GM23338 (cell line): ENCODE measurements around the gene AGPAT4. TPM values are rescaled to one million over a fixed set of nuclear protein-coding genes. Genes with fewer than 3 reads are reported as not detected.

Experiments used
- ATAC-seq: fragments of 200-7000 bp; cut with Tn5 transposase; 3 replicates; pipeline ENCODE4 v1.9.1; 2020
- DNase-seq: peaks from one replicate; pipeline ENCODE4 v3.0.0-alpha.2; 2015; ENCODE audit warnings: low spot score
- H2AFZ ChIP-seq: fragments of 200-600 bp; sonication (generic); 2 replicates; pipeline ENCODE4 v1.8.0; 2016; ENCODE audit warnings: antibody characterized with exemption, mild to moderate bottlenecking, moderate library complexity
- H3F3A ChIP-seq: fragments of 200-600 bp; sonication (generic); replicated peaks from 2 replicates; pipeline ENCODE4 v1.8.0; 2017; ENCODE audit warnings: antibody characterized with exemption, mixed run types, low read depth
- H3K27ac ChIP-seq: fragments of 200-600 bp; sonication (generic); 2 replicates; pipeline ENCODE4 v1.6.1; 2016; ENCODE audit warnings: low read depth
- H3K27me3 ChIP-seq: fragments of 200-600 bp; sonication (generic); 2 replicates; pipeline ENCODE4 v1.8.0; 2016; ENCODE audit warnings: mild to moderate bottlenecking, mixed run types, moderate library complexity; ENCODE audit not compliant: insufficient read depth
- H3K36me3 ChIP-seq: fragments of 200-600 bp; sonication (generic); 2 replicates; pipeline ENCODE4 v1.8.0; 2016; ENCODE audit warnings: mild to moderate bottlenecking; ENCODE audit not compliant: insufficient read depth
- H3K4me1 ChIP-seq: fragments of 200-600 bp; sonication (generic); 2 replicates; pipeline ENCODE4 v1.8.0; 2016; ENCODE audit warnings: mild to moderate bottlenecking, moderate library complexity; ENCODE audit not compliant: insufficient read depth
- H3K4me2 ChIP-seq: fragments of 200-600 bp; sonication (generic); 2 replicates; pipeline ENCODE4 v1.7.1; 2017; ENCODE audit warnings: mixed run types
- H3K4me3 ChIP-seq: fragments of 200-600 bp; sonication (generic); 2 replicates; pipeline ENCODE4 v1.6.1; 2016; ENCODE audit warnings: mixed run types
- H3K79me2 ChIP-seq: fragments of 200-600 bp; sonication (generic); replicated peaks from 2 replicates; pipeline ENCODE4 v1.8.0; 2017; ENCODE audit warnings: mild to moderate bottlenecking; ENCODE audit not compliant: insufficient read depth
- H3K9me2 ChIP-seq: fragments of 200-600 bp; sonication (generic); 2 replicates; pipeline ENCODE4 v1.8.0; 2017; ENCODE audit not compliant: insufficient read depth
- H4K20me1 ChIP-seq: fragments of 200-600 bp; sonication (generic); replicated peaks from 2 replicates; pipeline ENCODE4 v1.8.0; 2017; ENCODE audit warnings: mild to moderate bottlenecking; ENCODE audit not compliant: insufficient read depth
- H3K27ac Mint-ChIP-seq: 2 replicates; pipeline ENCODE4 v1.8.0; 2020; ENCODE audit warnings: inconsistent platforms, mild to moderate bottlenecking, moderate library complexity, mixed read lengths
- H3K27me3 Mint-ChIP-seq: 3 replicates; pipeline ENCODE4 v1.8.0; 2022; ENCODE audit warnings: low read depth, mild to moderate bottlenecking, moderate library complexity, mixed read lengths, inconsistent platforms; ENCODE audit not compliant: insufficient read depth, poor library complexity
- H3K36me3 Mint-ChIP-seq: 3 replicates; pipeline ENCODE4 v1.8.0; 2021; ENCODE audit warnings: low read depth, mild to moderate bottlenecking, inconsistent platforms, moderate library complexity, mixed read lengths
- H3K4me1 Mint-ChIP-seq: 3 replicates; pipeline ENCODE4 v1.8.0; 2020; ENCODE audit warnings: mild to moderate bottlenecking, inconsistent platforms, mixed read lengths
- H3K4me3 Mint-ChIP-seq: 3 replicates; pipeline ENCODE4 v1.8.0; 2021; ENCODE audit warnings: moderate library complexity, mild to moderate bottlenecking, inconsistent platforms, mixed read lengths
- H3K9me3 Mint-ChIP-seq: 3 replicates; pipeline ENCODE4 v1.8.0; 2020; ENCODE audit warnings: moderate library complexity, mild to moderate bottlenecking, inconsistent platforms, mixed read lengths
- CREB1 ChIP-seq: fragments of 250-450 bp; sonication (Bioruptor Pico); IDR thresholded peaks from 2 replicates; pipeline ENCODE4 v1.5.0; 2020; ENCODE audit warnings: low read depth, mild to moderate bottlenecking, moderate library complexity
- ETS1 ChIP-seq: IDR thresholded peaks from 2 replicates; pipeline ENCODE4 v1.6.1; 2016; ENCODE audit warnings: antibody characterized with exemption
- EZH2 ChIP-seq: fragments of 200-600 bp; sonication (generic); IDR thresholded peaks from one replicate; pipeline ENCODE4 v1.8.0; 2017; ENCODE audit warnings: antibody characterized with exemption, mild to moderate bottlenecking, low read depth; ENCODE audit not compliant: unreplicated experiment
- EZH2phosphoT487 ChIP-seq: fragments of 200-600 bp; sonication (generic); IDR thresholded peaks from one replicate; pipeline ENCODE4 v1.8.1; 2018; ENCODE audit warnings: antibody characterized with exemption; ENCODE audit not compliant: unreplicated experiment
- JUNB ChIP-seq: IDR thresholded peaks from one replicate; pipeline ENCODE4 v1.6.1; 2016; ENCODE audit warnings: antibody characterized with exemption; ENCODE audit not compliant: unreplicated experiment
- NANOG ChIP-seq: IDR thresholded peaks from 2 replicates; pipeline ENCODE4 v1.6.1; 2016; ENCODE audit warnings: antibody characterized with exemption, borderline replicate concordance
- POLR2AphosphoS5 ChIP-seq: IDR thresholded peaks from 2 replicates; pipeline ENCODE4 v1.6.1; 2016; ENCODE audit warnings: antibody characterized with exemption, low read depth
- STAT1 ChIP-seq: IDR thresholded peaks from one replicate; pipeline ENCODE4 v1.6.1; 2016; ENCODE audit warnings: antibody characterized with exemption; ENCODE audit not compliant: unreplicated experiment
- ZNF114 ChIP-seq: fragments of 250-450 bp; sonication (Bioruptor Pico); IDR thresholded peaks from 2 replicates; pipeline ENCODE4 v1.5.0; 2020; ENCODE audit warnings: mild to moderate bottlenecking, moderate library complexity
- ZNF462 ChIP-seq: fragments of 250-450 bp; sonication (Bioruptor Pico); IDR thresholded peaks from 2 replicates; pipeline ENCODE4 v1.5.0; 2020; ENCODE audit warnings: mild to moderate bottlenecking, moderate library complexity
- polyA plus RNA-seq: library from polyadenylated mRNA; unstranded; fragments of >200 nt; fragmentation: Nextera tagmentation; extraction: Ambion mirVana; gene quantifications from 2 replicates; pipeline ENCODE4 v1.2.1, GENCODE V29; 2016
- total RNA-seq: library from RNA; depleted of rRNA; stranded (reverse); fragments of >200 nt; shearing (Covaris generic); gene quantifications from 2 replicates; pipeline ENCODE4 v1.2.3, GENCODE V29; 2014

AGPAT4 gene
- total and polyA plus RNA-seq, 2 experiments from 2014 or later, result 8.9 to 19.3 TPM

GRCh38 chr6:161292650-161293281, 18.9 kb upstream of the AGPAT4 start (continued):
- no peak for TF ChIP-seq JUNB
- TF ChIP-seq EZH2phosphoT487, result no peak
- TF ChIP-seq CREB1 (CRISPR knock-in tag), result no peak

- H3K4me3 ChIP-seq, result peak overlapping the region; percentile 10; the same call in 1 of the 2 replicates
- DNase-seq, result peak; percentile 87
- H3K79me2 ChIP-seq, result no peaks in the 10 kb centered on the region
- Mint-ChIP-seq H3K27ac (no peak overlapping the region), H3K9me3 (peaks cover 41% of the 10 kb centered on the region), H3K27me3 (peaks cover 6% of the 10 kb centered on the region), H3K36me3 (peaks cover 40% of the 10 kb centered on the region; the same call in 2 of the 3 replicates), H3K4me3 (no peak overlapping the region), H3K4me1 (peaks cover 23% of the 10 kb centered on the region)
- no peaks in the 10 kb centered on the region; the same call in 1 of the 2 replicates for H3F3A ChIP-seq
- H3K27me3 ChIP-seq, result no peaks in the 10 kb centered on the region
- peaks cover 30% of the 10 kb centered on the region for H3K4me1 ChIP-seq
- no peak for TF ChIP-seq ETS1
- peak; percentile 88 for TF ChIP-seq ZNF462 (CRISPR knock-in tag)
- no peak for TF ChIP-seq STAT1
- TF ChIP-seq POLR2AphosphoS5, result no peak
- TF ChIP-seq EZH2, result no peak
- TF ChIP-seq NANOG, result peak; percentile 15; the same call in 1 of the 2 replicates
- TF ChIP-seq CREB1 (CRISPR knock-in tag), result 0 out of 2 replicates have a peak, but pooled peaks have one; percentile 25
- no peak for TF ChIP-seq JUNB
- 0 out of 2 replicates have a peak, but pooled peaks have one; percentile 38 for TF ChIP-seq ZNF114 (CRISPR knock-in tag)
- peak overlapping the region; percentile 56 for H3K4me2 ChIP-seq
- peak; percentile 91 for ATAC-seq
- no peak overlapping the region; the same call in 1 of the 2 replicates for H3K27ac ChIP-seq
- no peaks in the 10 kb centered on the region for H4K20me1 ChIP-seq
- no peak overlapping the region for H2AFZ ChIP-seq
- H3K36me3 ChIP-seq, result peaks cover 23% of the 10 kb centered on the region; the same call in 1 of the 2 replicates
- peaks cover 11% of the 10 kb centered on the region; the same call in 1 of the 2 replicates for H3K9me2 ChIP-seq
These were observed 18.3 kb upstream of the AGPAT4 start for GRCh38 chr6:161292145-161292544.
